Small intestine (tissue), 7 donors: ENCODE measurements around the gene RFX2. TPM values are rescaled to one million over a fixed set of nuclear protein-coding genes. Genes with fewer than 3 reads are reported as not detected.

Experiments
- DNase-seq, 2 donors: peaks; one replicate each; pipeline versions ENCODE4 v3.0.0 to v3.0.0-alpha.2; 2013
- FAIRE-seq: peaks from 2 replicates; lab custom pipeline; 2012; peaks lifted over from hg19 to GRCh38; lab: Jason Lieb, UNC
- H3K27ac ChIP-seq, 3 donors: one replicate each; pipeline ENCODE4 v1.5.1; 2013; ENCODE audit warnings: low read length in 2 of 3, mild to moderate bottlenecking in 2 of 3, control low read depth in 1 of 3, inconsistent platforms in 1 of 3, low read depth in 1 of 3, moderate library complexity in 1 of 3
- H3K27me3 ChIP-seq, 3 donors: one replicate each; pipeline ENCODE4 v1.6.1; 2013; ENCODE audit warnings: low read length in 3 of 3, inconsistent platforms in 1 of 3; ENCODE audit not compliant: control insufficient read depth in 3 of 3, insufficient read depth in 3 of 3
- H3K36me3 ChIP-seq, 3 donors: one replicate each; pipeline ENCODE4 v1.6.1; 2013; ENCODE audit warnings: low read length in 3 of 3, inconsistent platforms in 1 of 3, low read depth in 1 of 3, mild to moderate bottlenecking in 1 of 3, moderate library complexity in 1 of 3; ENCODE audit not compliant: control insufficient read depth in 3 of 3, insufficient read depth in 2 of 3
- H3K4me1 ChIP-seq, 3 donors: one replicate each; pipeline ENCODE4 v1.6.1; 2013; ENCODE audit warnings: low read length in 2 of 3, inconsistent platforms in 1 of 3, low read depth in 1 of 3, mild to moderate bottlenecking in 1 of 3, moderate library complexity in 1 of 3; ENCODE audit not compliant: control insufficient read depth in 3 of 3, insufficient read depth in 2 of 3
- H3K4me3 ChIP-seq, 3 donors: one replicate each; pipeline ENCODE4 v1.5.1; 2013; ENCODE audit warnings: low read length in 3 of 3, control low read depth in 1 of 3, inconsistent platforms in 1 of 3, low read depth in 1 of 3, mild to moderate bottlenecking in 1 of 3, moderate library complexity in 1 of 3
- H3K9me3 ChIP-seq, 2 donors: one replicate each; pipeline ENCODE4 v1.6.1; 2013; ENCODE audit warnings: low read depth in 1 of 2, low read length in 1 of 2; ENCODE audit not compliant: control insufficient read depth in 2 of 2, insufficient read depth in 1 of 2
- WGBS, 3 donors: extraction: QIAGEN DNeasy Blood & Tissue Kit; methylation state at CpG; one replicate each; pipeline ENCODE4 v1.1.7; 2013; 5-methylcytosine and 5-hydroxymethylcytosine counted together
- polyA plus RNA-seq, 4 donors: library from polyadenylated mRNA; stranded (reverse) in 3 of 4; unstranded in 1 of 4; fragments of 200-250 nt in 3 of 4; fragments of 120-200 nt in 1 of 4; gene quantifications; one replicate each; pipeline versions ENCODE4 v1.2.1 to v1.2.3, GENCODE V29; 2013
- donor health status: healthy with polysubstance abuse.
- donor health status: control.
- donor health status: control.
- donor health status: Bipolar disorder and iron deficiency.
- donor health status: healthy.

Gene RFX2
- polyA plus RNA-seq, 4 donors: 1.1 to 9.1 (median 2.3) TPM

- FAIRE-seq (no peak), DNase-seq (no peak)
- Histone ChIP-seq H3K27ac (peak overlapping the region in 2 of 3 donors; percentile 32 to 89), H3K27me3 (no peaks in the 10 kb centered on the region), H3K4me3 (no peak overlapping the region), H3K4me1 (peaks cover 0 to 49% (median 10%) of the 10 kb centered on the region in 3 donors), H3K9me3 (no peaks in the 10 kb centered on the region), H3K36me3 (peaks cover 0 to 7% (median 0%) of the 10 kb centered on the region in 3 donors)
- WGBS, 3 donors: 73 to 82% (median 80%) methylated on average over 14 of the region's 14 CpGs
These were observed 46.5 kb downstream of the RFX2 start for GRCh38 chr19:6063576-6064335.

DNA sequence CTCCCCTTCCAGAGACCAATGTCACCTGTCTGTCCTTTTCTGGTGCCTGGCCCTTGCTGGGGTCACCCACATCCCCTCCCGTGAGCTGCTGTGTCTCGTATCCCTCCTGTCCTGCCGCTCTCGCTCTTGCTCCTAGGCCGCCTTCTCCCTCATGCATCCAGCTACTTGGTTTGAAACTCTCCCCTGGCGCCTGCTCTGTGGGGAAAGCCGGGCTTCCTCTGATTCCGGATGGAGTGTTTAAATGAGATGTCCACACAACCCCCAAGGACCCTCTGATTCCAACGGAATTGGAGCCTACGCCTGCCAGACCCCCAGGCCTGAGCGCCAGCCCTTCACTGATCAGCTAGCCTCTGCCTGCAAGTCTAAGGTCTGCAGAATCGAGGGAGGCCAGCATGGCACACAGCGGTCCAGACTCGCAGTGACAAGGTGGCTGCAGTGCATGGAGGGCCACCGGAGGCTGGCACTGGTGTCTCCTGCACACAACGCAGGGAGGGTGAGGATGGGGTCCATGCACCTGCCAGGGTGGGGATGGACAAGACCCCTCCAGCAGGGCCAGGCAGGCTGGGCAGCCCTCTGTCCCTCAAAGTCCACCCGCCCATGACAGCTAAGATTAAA is 47.2 kb downstream of the RFX2 start:
- peaks cover 0 to 47% (median 10%) of the 10 kb centered on the region in 3 donors for H3K4me1 ChIP-seq
- DNase-seq (no peak), FAIRE-seq (no peak)
- H3K36me3 ChIP-seq: peaks cover 0 to 7% (median 0%) of the 10 kb centered on the region in 3 donors
- no peak overlapping the region for H3K4me3 ChIP-seq
- WGBS, 3 donors: 89 to 93% (median 90%) methylated on average over 17 of the region's 17 CpGs
- H3K27me3 ChIP-seq: no peaks in the 10 kb centered on the region
- H3K9me3 ChIP-seq: no peaks in the 10 kb centered on the region
- H3K27ac ChIP-seq: peak overlapping the region in 2 of 3 donors; percentile 42 to 89

DNA sequence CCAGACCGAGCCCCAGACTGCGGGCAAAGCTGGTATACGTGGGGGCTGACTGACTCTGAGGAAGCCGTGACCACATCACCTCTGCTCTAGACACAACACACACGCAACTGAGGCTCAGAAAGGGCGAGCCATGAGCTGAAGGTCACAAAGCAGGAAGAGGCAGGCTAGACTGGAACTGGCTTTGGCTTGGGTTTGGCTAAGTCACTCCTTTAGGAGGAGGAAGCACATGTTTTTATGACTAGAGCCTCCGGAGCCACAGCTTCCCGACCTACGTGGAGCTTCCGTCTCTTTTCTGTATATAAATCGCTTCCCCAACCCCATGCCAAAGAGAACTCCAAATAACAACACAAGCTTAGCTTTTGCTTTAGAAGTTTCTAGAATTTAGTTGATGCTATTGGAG is 48.0 kb downstream of the RFX2 start:
- Histone ChIP-seq H3K4me3 (no peak overlapping the region), H3K27me3 (no peaks in the 10 kb centered on the region), H3K4me1 (peaks cover 0 to 47% (median 10%) of the 10 kb centered on the region in 3 donors), H3K9me3 (no peaks in the 10 kb centered on the region), H3K27ac (peak overlapping the region in 2 of 3 donors; percentile 42 to 89), H3K36me3 (peaks cover 0 to 11% (median 0%) of the 10 kb centered on the region in 3 donors)
- 44 to 72% (median 62%) methylated on average over 11 of the region's 11 CpGs for WGBS, 3 donors
- no peak for FAIRE-seq
- peak; percentile 29 to 33 for DNase-seq

GRCh38 chr19:6061376-6062130 is 48.7 kb downstream of the RFX2 start:
- WGBS, 3 donors: 66 to 79% (median 72%) methylated on average over 16 of the region's 16 CpGs
- Histone ChIP-seq H3K9me3 (no peaks in the 10 kb centered on the region), H3K4me1 (peaks cover 0 to 48% (median 10%) of the 10 kb centered on the region in 3 donors), H3K36me3 (peaks cover 0 to 11% (median 0%) of the 10 kb centered on the region in 3 donors), H3K27ac (peak overlapping the region in 1 of 3 donors; percentile 89), H3K4me3 (no peak overlapping the region), H3K27me3 (no peaks in the 10 kb centered on the region)
- DNase-seq: peak in 1 of 2 donors; percentile 20
- no peak for FAIRE-seq

GRCh38 chr19:6060600-6061375 is 49.5 kb downstream of the RFX2 start:
- 78 to 82% (median 81%) methylated on average over 21 of the region's 21 CpGs for WGBS, 3 donors
- FAIRE-seq (no peak), DNase-seq (no peak)
- H3K4me1 ChIP-seq: peaks cover 0 to 48% (median 6%) of the 10 kb centered on the region in 3 donors
- no peaks in the 10 kb centered on the region for H3K9me3 ChIP-seq
- peaks cover 0 to 11% (median 0%) of the 10 kb centered on the region in 3 donors for H3K36me3 ChIP-seq
- H3K27ac ChIP-seq: peak overlapping the region in 1 of 3 donors; percentile 89
- H3K27me3 ChIP-seq: no peaks in the 10 kb centered on the region
- no peak overlapping the region for H3K4me3 ChIP-seq

GRCh38 chr19:6059988-6060599 is 50.2 kb downstream of the RFX2 start:
- peaks cover 0 to 11% (median 0%) of the 10 kb centered on the region in 3 donors for H3K36me3 ChIP-seq
- no peaks in the 10 kb centered on the region for H3K27me3 ChIP-seq
- H3K9me3 ChIP-seq: no peaks in the 10 kb centered on the region
- 87 to 97% (median 93%) methylated on average over 4 of the region's 4 CpGs for WGBS, 3 donors
- peak overlapping the region in 1 of 3 donors; percentile 89 for H3K27ac ChIP-seq
- DNase-seq (no peak), FAIRE-seq (no peak)
- H3K4me3 ChIP-seq: no peak overlapping the region
- peaks cover 0 to 44% (median 6%) of the 10 kb centered on the region in 3 donors for H3K4me1 ChIP-seq

- H3K27me3 ChIP-seq: no peaks in the 10 kb centered on the region
- H3K4me1 ChIP-seq: peaks cover 0 to 39% (median 6%) of the 10 kb centered on the region in 3 donors
- peak overlapping the region in 1 of 3 donors; percentile 7 for H3K27ac ChIP-seq
- 81 to 90% (median 82%) methylated on average over 6 of the region's 6 CpGs for WGBS, 3 donors
- peaks cover 0 to 10% (median 0%) of the 10 kb centered on the region in 3 donors for H3K36me3 ChIP-seq
- H3K9me3 ChIP-seq: no peaks in the 10 kb centered on the region
- DNase-seq: no peak
- no peak overlapping the region for H3K4me3 ChIP-seq
- FAIRE-seq: no peak
These were observed 50.8 kb downstream of the RFX2 start for GRCh38 chr19:6059396-6059947.
